Fibroblast of upper back skin (primary cell): ENCODE data around the gene ROCK1.

Source experiments
- DNase-seq: peaks from one replicate; pipeline ENCODE4 v3.0.0-alpha.2; 2013

Gene ROCK1

GRCh38 chr18:21105936-21106335 is 5.7 kb downstream of the ROCK1 start:
- no peak for DNase-seq

- no peak for DNase-seq
Measured at GRCh38 chr18:21101172-21101571, 10.4 kb downstream of the ROCK1 start.

GRCh38 chr18:21100678-21101077 is 10.9 kb downstream of the ROCK1 start:
- no peak for DNase-seq

GRCh38 chr18:21100146-21100545 is 11.5 kb downstream of the ROCK1 start:
- DNase-seq: peak; percentile 48

- DNase-seq: no peak
Measured at GRCh38 chr18:21099442-21099841, 12.2 kb downstream of the ROCK1 start.

GRCh38 chr18:21096760-21097159 is 14.9 kb downstream of the ROCK1 start:
- no peak for DNase-seq

- no peak for DNase-seq
Measured at GRCh38 chr18:21093133-21093532, 18.5 kb downstream of the ROCK1 start.

GRCh38 chr18:21090680-21091079 is 20.9 kb downstream of the ROCK1 start:
- no peak for DNase-seq

GRCh38 chr18:21085579-21086166 is 25.9 kb downstream of the ROCK1 start:
- peak; percentile 4 for DNase-seq

GRCh38 chr18:21084511-21085078 is 27.0 kb downstream of the ROCK1 start:
- DNase-seq: no peak

GRCh38 chr18:21083017-21083416 is 28.6 kb downstream of the ROCK1 start:
- DNase-seq: no peak

- DNase-seq: no peak
Measured at GRCh38 chr18:21081426-21081825, 30.2 kb downstream of the ROCK1 start.

GRCh38 chr18:21080576-21080975 is 31.0 kb downstream of the ROCK1 start:
- no peak for DNase-seq

GRCh38 chr18:21074336-21075323 is 37.0 kb downstream of the ROCK1 start:
- no peak for DNase-seq

GRCh38 chr18:21073180-21073579 is 38.4 kb downstream of the ROCK1 start:
- DNase-seq: no peak

GRCh38 chr18:21071071-21071470 is 40.5 kb downstream of the ROCK1 start:
- no peak for DNase-seq

- DNase-seq: no peak
Measured at GRCh38 chr18:21069468-21069867, 42.1 kb downstream of the ROCK1 start.

GRCh38 chr18:21064347-21064746 is 47.3 kb downstream of the ROCK1 start:
- DNase-seq: peak; percentile 61

- DNase-seq: no peak
Measured at GRCh38 chr18:21063011-21063410, 48.6 kb downstream of the ROCK1 start.

- DNase-seq: no peak
Measured at GRCh38 chr18:21057112-21057511, 54.5 kb downstream of the ROCK1 start.

- DNase-seq: no peak
Measured at GRCh38 chr18:21056545-21056944, 55.1 kb downstream of the ROCK1 start.

GRCh38 chr18:21054252-21054821 is 57.3 kb downstream of the ROCK1 start:
- DNase-seq: no peak

GRCh38 chr18:21053127-21053526 is 58.5 kb downstream of the ROCK1 start:
- DNase-seq: peak; percentile 91

- DNase-seq: no peak
Measured at GRCh38 chr18:21052385-21052784, 59.2 kb downstream of the ROCK1 start.
